Kidney (tissue), 14 donors: ENCODE measurements around the gene SCLT1. TPM values are rescaled to one million over a fixed set of nuclear protein-coding genes. Genes with fewer than 3 reads are reported as not detected.

Experiments used
- DNase-seq, 5 donors: peaks; one replicate each; pipeline ENCODE4 v3.0.0-alpha.2; 2013 to 2020
- FAIRE-seq: peaks from 2 replicates; lab custom pipeline; 2012; peaks lifted over from hg19 to GRCh38; lab: Jason Lieb, UNC
- H3K27ac ChIP-seq, 2 donors: one replicate each; pipeline ENCODE4 v1.7.0; 2013; ENCODE audit warnings: low read depth in 2 of 2, low read length in 2 of 2, inconsistent platforms in 1 of 2
- H3K27me3 ChIP-seq: one replicate; pipeline ENCODE4 v1.7.1; 2013; ENCODE audit warnings: low read length, inconsistent platforms; ENCODE audit not compliant: control insufficient read depth, insufficient read depth
- H3K36me3 ChIP-seq, 3 donors: one replicate each; pipeline versions ENCODE4 v1.7.0 to v1.7.1; 2013; ENCODE audit warnings: low read length in 3 of 3, control low read depth in 1 of 3, inconsistent platforms in 1 of 3; ENCODE audit not compliant: insufficient read depth in 3 of 3, control insufficient read depth in 2 of 3
- H3K4me1 ChIP-seq, 3 donors: one replicate each; pipeline versions ENCODE4 v1.7.0 to v1.7.1; 2013; ENCODE audit warnings: low read length in 3 of 3, inconsistent platforms in 1 of 3, low read depth in 1 of 3; ENCODE audit not compliant: control insufficient read depth in 2 of 3, insufficient read depth in 2 of 3
- H3K4me3 ChIP-seq, 3 donors: one replicate each; pipeline versions ENCODE4 v1.7.0 to v1.8.1; 2013; ENCODE audit warnings: low read length in 3 of 3, control low read depth in 1 of 3, inconsistent platforms in 1 of 3
- H3K9ac ChIP-seq, 3 donors: one replicate each; pipeline versions ENCODE4 v1.7.0 to v1.7.1; 2013; ENCODE audit warnings: low read length in 3 of 3, control low read depth in 1 of 3, inconsistent platforms in 1 of 3
- H3K9me3 ChIP-seq, 3 donors: one replicate each; pipeline versions ENCODE4 v1.7.0 to v1.7.1; 2013; ENCODE audit warnings: low read length in 3 of 3, control low read depth in 1 of 3, inconsistent platforms in 1 of 3; ENCODE audit not compliant: control insufficient read depth in 2 of 3, insufficient read depth in 1 of 3
- intact Hi-C: fragments of 100-400 bp; cut with DNase I; formaldehyde crosslinking; loops from one replicate; pipeline ENCODE4 v1.11.1; 2022
- polyA plus RNA-seq: library from polyadenylated mRNA; stranded (reverse); fragments of 350-450 nt; fragmentation: Illumina TruSeq; extraction: RNeasy Lipid Tissue Mini Kit (QIAGEN cat#74804); gene quantifications from one replicate; pipeline ENCODE4 v1.2.3, GENCODE V29; 2014; ENCODE audit warnings: low read depth, low replicate concordance; ENCODE audit not compliant: insufficient read depth
- total RNA-seq: library from RNA; stranded (reverse); fragmentation: NEBNext Ultra II Directional; extraction: Animal tissue kit (Norgen Biotek cat#: 25700); gene quantifications from one replicate; pipeline ENCODE4 v1.2.1, GENCODE V29; 2021
- TF ChIP-seq, protein P1 (sequence below): IDR thresholded peaks from 3 replicates; pipeline ENCODE4 v1.5.1; 2012; ENCODE audit warnings: mild to moderate bottlenecking, moderate library complexity, borderline replicate concordance; ENCODE audit not compliant: insufficient read depth; ENCODE audit errors: extremely low read depth
- donor health status: control.
- donor health status: control.
- donor health status: control.
- donor health status: control.
- donor health status: control.
- donor health status: DM: yes; HTN: yes; CAD: no.
- donor health status: Normal renal cell carcinoma (clear cell type).

The SCLT1 gene
- total and polyA plus RNA-seq, 2 donors from 2014 or later, result 3.0 to 16.0 TPM

DNA sequence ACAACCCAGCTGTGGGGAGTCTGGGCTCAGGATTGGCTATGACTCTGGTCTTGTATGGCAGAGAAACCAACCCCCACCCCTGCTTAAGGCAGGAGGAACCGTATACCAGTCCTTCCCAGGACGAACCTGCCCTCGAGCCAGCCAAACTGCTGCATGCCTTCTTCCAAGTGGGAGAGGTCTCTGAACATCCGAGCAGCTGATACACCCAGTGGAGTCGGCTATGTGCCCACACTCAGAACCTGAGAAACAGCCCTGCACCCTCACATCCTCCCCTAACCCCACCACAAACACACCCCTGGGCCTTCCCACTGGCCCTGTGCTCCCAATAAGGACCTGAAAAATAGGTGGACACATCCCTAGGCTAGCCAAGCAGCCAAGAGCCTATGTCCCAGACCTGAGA, 24.4 kb upstream of the SCLT1 start:
- intact Hi-C loops, result no loop called here
- H3K9ac ChIP-seq, result no peak overlapping the region
- TF ChIP-seq, protein P1, sequence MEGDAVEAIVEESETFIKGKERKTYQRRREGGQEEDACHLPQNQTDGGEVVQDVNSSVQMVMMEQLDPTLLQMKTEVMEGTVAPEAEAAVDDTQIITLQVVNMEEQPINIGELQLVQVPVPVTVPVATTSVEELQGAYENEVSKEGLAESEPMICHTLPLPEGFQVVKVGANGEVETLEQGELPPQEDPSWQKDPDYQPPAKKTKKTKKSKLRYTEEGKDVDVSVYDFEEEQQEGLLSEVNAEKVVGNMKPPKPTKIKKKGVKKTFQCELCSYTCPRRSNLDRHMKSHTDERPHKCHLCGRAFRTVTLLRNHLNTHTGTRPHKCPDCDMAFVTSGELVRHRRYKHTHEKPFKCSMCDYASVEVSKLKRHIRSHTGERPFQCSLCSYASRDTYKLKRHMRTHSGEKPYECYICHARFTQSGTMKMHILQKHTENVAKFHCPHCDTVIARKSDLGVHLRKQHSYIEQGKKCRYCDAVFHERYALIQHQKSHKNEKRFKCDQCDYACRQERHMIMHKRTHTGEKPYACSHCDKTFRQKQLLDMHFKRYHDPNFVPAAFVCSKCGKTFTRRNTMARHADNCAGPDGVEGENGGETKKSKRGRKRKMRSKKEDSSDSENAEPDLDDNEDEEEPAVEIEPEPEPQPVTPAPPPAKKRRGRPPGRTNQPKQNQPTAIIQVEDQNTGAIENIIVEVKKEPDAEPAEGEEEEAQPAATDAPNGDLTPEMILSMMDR, result no peak
- H3K27me3 ChIP-seq, result no peaks in the 10 kb centered on the region
- H3K4me1 ChIP-seq, result no peaks in the 10 kb centered on the region
- FAIRE-seq, result no peak
- H3K9me3 ChIP-seq, result no peaks in the 10 kb centered on the region
- H3K4me3 ChIP-seq, result no peak overlapping the region
- no peaks in the 10 kb centered on the region for H3K36me3 ChIP-seq
- H3K27ac ChIP-seq, result no peak overlapping the region
- DNase-seq, result no peak

DNA sequence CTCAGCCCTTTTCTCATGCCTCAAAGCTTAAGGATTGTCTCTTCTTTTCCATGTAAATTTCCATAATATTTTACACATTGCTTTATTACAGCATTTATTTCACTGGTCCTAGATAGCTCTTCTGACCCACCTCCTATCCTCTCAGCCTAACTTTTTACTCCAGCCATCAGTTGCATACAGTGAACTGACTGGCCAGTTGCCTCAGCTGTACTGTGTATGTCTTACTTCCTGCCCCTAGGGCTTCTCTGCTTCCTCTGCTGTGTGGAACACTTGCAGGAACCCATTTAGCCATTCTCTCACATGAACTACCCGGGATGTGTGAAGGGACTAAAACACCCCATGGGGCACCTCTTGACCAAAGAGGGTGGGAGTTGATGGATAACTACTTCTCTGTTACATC, 20.6 kb upstream of the SCLT1 start:
- Histone ChIP-seq H3K9ac (no peak overlapping the region), H3K27ac (no peak overlapping the region), H3K36me3 (peaks cover 0 to 9% (median 0%) of the 10 kb centered on the region in 3 donors), H3K9me3 (no peaks in the 10 kb centered on the region), H3K4me1 (no peaks in the 10 kb centered on the region), H3K4me3 (no peak overlapping the region), H3K27me3 (no peaks in the 10 kb centered on the region)
- TF ChIP-seq, protein P1, result no peak
- DNase-seq (no peak), FAIRE-seq (no peak)
- intact Hi-C loops, result no loop called here

DNA sequence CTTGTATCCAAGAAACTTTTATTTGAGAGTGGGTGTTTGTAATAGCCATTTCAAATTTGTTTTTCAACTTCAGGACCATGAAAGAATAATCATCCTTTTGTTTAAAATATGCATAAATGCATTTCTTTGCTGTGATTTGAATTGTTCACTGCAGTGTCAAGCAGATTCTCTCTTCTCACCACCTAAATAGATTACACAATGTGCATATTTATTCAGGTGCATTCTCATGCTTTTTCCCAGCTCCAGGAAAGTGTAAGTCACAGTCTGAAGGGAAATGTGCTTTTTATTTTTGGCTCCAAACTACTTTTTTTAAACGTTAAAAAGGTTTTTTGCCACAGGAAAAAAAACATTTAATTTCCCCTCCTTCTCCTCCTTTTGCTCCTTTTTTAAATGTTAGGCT, 20.1 kb upstream of the SCLT1 start:
- H3K4me1 ChIP-seq, result no peaks in the 10 kb centered on the region
- intact Hi-C loops, result no loop called here
- H3K27ac ChIP-seq, result no peak overlapping the region
- TF ChIP-seq, protein P1, result no peak
- H3K36me3 ChIP-seq, result peaks cover 0 to 9% (median 0%) of the 10 kb centered on the region in 3 donors
- no peak overlapping the region for H3K9ac ChIP-seq
- no peak overlapping the region for H3K4me3 ChIP-seq
- FAIRE-seq (no peak), DNase-seq (no peak)
- H3K9me3 ChIP-seq, result no peaks in the 10 kb centered on the region
- H3K27me3 ChIP-seq, result no peaks in the 10 kb centered on the region

DNA sequence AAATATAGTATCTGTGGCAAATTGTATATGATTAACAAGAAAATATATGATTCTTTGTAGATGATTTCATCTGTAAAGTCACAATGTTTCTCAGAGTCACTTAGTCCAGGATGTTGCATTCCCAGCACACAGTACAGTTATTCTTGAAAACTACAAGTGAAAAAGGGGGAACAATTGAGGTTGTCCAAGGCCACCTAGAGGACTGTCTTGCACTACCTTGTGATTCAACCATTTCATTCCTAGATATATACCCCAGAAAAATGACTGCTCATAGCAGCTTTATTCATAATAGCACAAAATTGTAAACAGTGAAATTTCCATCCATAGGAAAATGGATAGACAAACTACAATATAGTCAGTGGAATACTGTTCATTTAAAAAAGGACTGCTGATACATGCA, 18.6 kb upstream of the SCLT1 start:
- FAIRE-seq (no peak), DNase-seq (no peak)
- Histone ChIP-seq H3K9me3 (no peaks in the 10 kb centered on the region), H3K27me3 (no peaks in the 10 kb centered on the region), H3K4me3 (no peak overlapping the region), H3K9ac (no peak overlapping the region), H3K4me1 (no peaks in the 10 kb centered on the region), H3K36me3 (peaks cover 0 to 9% (median 0%) of the 10 kb centered on the region in 3 donors), H3K27ac (no peak overlapping the region)
- TF ChIP-seq, protein P1, result no peak
- intact Hi-C loops, result no loop called here
